NCI-H2107 treated with DMSO at 0.1 percent for 48 hours (cell line): ENCODE results near the gene BSN.
"Not testable (repeated sequence)": the region's sequence is repeated elsewhere in the genome, so short reads cannot be mapped to it uniquely, and the experiment has no call there.

ENCODE experiments used
- DNase-seq: peaks from one replicate; lab custom pipeline; 2025; ENCODE audit not compliant: unreplicated experiment; lab: John Stamatoyannopoulos, UW

Gene BSN

DNA sequence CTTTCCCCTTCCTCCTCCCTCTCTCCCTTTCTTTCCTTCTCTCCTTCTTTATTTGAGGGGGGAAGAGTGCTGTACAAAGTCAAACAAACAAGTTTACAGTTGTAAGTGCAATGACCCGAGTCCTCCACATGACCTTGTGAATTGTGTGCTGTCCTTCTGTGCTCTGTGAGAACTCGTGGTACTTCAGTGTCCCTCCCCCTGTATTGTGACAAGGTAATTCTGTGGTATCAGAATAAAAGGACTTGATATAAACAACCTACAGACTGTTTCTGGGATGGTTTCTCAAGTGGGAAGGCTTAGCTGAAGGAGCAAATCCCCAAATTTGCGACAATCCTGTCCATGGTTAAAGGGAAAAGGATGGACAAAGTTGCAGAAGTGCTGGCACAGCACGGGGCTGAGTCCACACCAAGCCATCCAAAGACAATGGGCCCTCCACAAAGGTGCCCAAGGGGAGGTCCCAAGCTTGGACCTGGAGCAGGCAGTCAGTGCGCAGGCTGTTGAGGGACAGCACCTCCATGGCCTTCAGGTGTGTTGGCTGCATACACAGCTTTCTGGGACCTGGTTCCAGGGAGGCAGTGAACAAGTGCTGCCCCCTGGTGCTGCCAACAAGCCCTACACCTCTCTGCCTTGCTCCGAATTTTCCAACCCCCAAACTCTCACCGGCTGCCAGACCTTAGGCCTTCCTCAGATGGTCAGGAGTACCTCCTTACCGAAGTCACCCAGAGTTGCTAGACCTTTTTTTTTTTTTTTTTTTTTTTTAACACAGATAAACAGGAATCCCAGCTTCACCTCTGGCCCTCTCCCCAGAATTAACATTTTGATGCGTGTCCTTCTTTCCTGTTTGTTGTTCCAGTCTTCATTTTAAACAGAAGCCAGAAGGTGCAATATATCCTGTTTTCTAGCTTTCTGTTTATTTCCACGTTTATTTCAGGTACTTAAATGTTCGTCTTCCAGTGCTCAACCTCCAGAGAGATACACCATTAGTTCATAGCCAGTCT, 117.3 kb downstream of the BSN start:
- no peak for DNase-seq

DNA sequence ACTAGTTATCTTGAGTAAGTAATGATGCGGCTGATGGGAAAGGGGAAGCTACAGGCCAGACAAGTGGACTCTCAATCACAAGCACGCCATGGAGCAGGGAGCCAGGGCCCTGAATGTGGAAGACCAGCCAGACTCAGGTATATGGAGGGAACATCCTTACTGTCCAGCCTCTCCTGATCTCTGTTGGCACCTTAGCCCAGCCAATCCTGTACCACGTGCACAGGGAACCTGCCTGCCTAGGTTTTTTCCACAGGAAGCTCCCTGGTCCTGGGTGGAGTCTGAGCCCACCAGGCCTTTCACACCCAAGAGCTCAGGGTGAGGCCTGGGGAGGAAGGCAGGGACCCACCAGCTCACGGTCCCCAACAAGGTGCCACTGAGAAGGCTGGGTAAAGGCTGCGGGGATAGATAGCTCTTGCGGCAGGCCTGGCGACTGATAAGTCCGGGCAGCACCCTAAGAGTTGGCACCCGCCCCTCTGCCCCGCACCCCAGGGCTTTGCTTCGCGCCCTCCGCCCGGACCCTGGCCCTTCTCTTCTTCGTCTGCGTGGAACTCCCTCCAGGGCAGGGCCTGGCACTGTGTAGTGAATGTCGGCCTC, 118.9 kb downstream of the BSN start:
- DNase-seq, result no peak

DNA sequence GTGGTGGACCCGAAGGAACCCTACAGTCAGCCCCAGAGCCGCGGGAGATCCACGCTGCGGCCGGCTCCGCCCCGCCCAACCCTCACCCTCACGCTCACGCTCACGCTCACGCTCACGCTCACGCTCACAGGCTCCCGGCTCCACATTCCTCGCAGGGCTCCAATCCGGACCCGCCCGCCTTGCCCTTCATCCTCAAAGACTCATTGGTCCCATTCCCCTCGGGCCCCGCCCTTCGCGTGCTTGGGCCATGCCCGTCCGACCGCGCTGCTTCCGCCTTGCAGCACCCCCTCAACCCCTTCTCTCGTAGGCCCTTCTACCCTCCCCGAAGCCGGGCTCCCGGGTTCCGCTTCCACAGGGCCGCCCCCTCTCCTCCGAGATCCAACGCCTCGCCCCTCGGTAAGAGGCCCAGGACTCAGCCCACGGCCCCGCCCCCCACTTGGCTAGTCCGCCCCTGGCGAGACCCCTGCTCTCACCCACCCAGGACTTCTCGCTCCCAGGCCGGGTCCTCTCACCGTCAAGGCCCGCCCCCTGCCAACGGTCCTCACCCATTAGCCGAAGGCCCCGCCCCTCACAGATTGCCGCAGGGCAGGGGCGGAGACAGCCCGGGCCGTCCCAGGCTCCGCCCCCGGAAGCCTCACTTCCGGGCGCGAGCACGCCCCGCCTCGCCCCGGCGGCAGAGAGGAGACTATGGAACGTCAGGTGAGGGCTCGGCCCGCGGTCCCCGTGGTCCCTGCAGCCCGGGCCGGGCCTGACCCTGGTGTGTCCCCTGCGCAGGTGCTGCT, 119.6 kb downstream of the BSN start, which contains the start of gene APEH:
Gene APEH (plus strand): TSS at position 637 of the 782 bp plus-strand sequence. CDS start 51 bp downstream, at position 688.
- no peak for DNase-seq

DNA sequence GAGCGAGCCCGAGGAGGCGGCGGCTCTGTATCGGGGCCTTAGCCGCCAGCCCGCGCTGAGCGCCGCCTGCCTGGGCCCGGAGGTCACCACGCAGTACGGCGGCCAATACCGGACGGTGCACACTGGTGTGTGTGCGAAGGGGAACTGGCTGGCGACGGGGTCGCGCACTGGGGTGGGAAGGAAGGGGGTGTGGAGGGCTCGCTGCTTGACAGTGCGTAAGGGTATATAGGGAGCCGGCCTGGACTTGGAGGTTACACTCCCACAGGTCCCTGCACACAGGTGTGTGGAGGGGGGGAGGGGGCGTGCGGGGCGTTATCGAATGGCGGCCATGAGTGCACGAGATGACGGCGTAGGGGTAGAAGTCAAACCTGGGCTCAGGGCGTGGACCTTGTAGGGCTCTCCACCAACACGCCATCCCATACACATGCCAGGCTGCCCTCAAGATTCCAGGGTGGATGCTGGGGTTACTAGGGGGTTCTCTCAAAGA, 120.3 kb downstream of the BSN start:
- no peak for DNase-seq

DNA sequence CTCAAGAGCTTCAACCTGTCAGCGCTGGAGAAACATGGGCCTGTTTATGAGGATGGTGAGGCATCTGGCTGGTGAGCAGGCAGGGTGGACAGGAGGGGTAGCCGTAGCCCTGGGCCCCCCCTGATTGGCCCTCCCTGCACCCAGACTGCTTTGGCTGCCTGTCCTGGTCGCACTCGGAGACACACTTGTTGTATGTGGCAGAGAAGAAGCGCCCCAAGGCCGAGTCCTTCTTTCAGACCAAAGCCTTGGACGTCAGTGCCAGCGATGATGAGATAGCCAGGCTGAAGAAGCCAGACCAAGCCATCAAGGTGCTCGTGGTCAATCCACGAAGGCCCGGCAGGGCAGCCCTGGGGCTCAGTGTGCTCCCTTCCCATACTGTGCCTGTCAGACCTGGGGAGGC, 121.6 kb downstream of the BSN start:
- no peak for DNase-seq

DNA sequence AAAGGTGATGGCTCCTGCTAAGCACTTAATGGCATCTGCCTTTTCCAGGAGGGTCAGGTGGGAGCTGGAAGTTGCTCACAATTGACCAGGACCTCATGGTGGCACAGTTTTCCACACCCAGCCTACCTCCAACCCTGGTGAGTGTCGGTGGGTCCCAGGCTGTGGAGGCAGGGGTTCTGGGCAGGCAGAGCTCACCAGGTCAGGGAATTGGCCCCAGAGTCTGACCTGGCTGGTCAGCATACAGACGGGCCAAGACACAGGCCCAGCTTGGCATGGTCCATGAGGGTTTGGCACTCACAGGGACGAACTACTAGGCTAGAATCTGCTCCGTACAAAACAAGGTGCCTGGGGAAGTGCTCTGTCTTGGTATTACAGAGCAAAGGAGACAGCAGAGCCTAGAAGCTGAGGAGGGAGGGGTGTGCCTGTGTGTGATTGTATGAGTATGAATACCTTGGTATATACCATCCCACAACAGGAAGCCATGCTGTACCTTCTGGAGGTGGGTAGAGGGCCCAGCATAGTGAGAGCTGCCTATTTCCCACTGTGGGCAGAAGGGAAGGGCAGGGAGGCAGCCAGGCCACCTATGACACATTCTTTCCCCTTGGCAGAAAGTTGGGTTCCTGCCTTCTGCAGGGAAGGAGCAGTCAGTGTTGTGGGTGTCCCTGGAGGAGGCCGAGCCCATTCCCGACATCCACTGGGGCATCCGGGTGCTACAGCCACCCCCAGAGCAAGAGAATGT, 126.4 kb downstream of the BSN start:
- no peak for DNase-seq

DNA sequence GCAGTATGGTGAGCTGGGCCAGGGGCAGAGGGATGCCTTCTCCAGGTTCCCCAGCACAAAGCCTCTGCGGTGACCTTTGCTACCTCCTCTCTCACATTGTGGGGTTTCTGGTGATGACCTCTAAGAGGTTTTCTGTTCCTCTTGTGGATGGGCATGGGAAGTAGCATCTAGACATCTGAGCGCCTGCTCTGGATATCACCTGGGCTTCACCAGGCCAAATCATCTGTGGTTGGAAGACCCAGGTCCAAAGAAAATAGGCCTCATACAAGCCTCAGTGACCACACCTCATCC, 126.9 kb downstream of the BSN start:
- no peak for DNase-seq

DNA sequence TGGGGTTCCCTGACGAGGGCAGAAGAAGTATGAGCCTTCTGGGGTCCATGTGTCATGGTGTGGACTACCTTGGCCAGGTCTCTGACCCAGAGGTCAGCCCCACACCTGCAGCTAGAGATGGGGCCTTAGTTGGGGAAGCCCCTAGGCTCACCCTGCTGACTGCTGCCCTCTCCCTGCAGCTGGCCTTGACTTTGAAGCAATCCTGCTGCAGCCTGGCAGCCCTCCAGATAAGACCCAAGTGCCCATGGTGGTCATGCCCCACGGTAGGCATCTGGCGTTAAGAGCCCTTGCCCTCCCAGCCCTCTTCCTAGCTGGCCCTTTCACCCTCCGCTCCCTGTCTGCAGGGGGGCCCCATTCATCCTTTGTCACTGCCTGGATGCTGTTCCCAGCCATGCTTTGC, 127.3 kb downstream of the BSN start:
- DNase-seq, result no peak

DNA sequence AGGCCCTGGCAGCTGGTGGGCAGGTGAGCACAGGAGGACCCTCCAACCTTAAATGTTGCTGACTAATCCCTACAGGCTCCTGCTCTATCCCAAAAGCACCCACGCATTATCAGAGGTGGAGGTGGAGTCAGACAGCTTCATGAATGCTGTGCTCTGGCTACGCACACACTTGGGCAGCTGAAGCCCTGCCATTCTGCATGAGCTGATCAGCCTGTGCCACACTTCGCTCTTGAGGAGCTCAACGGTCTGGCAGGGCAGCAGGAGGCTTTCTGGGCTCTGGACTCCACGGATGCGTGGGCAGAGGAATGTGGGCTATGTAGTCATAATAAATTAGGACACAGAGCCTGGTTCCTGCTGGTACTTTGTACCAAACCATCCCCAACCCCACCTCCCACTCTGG, 128.9 kb downstream of the BSN start:
- no peak for DNase-seq

DNA sequence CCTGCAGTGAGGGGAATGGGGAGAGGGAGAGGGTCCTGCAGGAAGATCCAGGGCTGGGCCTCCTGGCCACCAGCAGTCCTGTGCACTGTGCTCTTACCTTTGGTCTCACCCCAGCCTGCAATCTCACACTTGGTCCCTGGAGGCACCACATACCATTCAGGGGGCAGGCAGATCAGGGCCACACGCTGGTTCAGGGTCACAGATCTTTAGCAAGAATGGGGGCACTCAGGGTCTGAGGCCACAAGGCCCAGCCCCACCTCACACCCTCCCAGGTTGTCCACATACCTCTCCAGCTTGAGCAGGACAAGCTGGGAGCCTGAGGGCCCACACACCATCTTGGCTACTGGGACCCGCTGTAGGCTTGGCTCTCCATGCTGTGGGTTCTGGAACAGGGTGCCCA, 130.2 kb downstream of the BSN start:
- DNase-seq, result not testable (repeated sequence)

DNA sequence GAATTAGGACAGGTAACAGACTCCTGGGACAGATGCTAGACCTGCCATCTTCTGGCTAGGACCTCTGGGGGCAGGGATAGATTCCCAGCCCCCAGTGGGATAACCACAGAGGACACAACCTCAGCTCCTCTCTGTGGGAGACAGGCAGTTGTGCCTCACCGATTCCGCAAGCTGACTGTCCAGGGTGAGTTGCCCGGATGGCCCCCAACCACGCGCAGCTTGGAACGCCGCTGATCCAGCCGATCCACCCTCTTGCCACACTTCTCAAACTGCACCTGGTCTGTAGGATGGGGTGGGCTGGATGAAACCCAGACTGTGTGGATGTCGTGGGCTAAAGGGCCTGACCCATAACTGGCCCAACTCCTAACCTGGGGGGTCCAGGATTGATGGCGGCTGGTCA, 130.8 kb downstream of the BSN start:
- not testable (repeated sequence) for DNase-seq

DNA sequence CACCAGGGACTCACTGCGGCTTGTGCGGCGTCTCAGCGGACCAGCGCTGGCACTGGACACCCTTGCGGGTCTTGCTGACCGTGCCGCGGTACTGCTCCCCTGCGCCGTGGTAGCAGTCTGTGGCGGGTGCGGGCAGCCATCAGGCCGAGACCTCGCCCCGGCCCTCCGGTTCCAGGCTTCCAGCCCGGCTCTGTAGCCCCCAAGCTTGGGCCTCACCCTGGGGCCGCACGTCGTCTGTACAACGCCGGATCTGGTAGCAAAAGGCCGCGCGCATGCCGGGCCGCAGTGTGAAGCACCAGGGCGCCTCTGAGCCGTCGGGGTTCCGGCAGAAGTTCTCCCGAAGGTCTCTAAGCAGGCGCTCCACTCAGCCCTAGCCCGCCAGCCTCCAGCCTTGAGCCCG, 131.6 kb downstream of the BSN start:
- DNase-seq, result not testable (repeated sequence)

DNA sequence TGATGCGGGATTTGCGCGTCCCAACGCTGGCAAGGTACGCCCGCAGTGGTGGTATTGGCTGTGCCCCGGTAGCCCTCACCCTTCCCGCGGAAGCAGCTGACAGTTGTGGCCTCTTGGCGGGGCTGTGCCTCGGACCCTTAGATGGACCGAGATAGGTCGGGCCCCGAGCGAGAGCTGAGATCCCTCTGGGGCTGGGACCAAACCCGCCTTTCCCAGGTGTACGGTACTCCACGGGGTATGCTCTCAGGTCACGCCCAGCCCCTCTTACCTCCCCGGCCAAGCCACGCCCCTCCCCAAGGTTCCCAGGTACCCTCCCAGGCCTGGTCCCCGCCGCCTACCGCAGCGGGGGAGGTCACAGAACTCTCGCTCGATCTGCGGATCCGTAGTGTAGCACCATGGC, 132.1 kb downstream of the BSN start:
- DNase-seq, result not testable (repeated sequence)

DNA sequence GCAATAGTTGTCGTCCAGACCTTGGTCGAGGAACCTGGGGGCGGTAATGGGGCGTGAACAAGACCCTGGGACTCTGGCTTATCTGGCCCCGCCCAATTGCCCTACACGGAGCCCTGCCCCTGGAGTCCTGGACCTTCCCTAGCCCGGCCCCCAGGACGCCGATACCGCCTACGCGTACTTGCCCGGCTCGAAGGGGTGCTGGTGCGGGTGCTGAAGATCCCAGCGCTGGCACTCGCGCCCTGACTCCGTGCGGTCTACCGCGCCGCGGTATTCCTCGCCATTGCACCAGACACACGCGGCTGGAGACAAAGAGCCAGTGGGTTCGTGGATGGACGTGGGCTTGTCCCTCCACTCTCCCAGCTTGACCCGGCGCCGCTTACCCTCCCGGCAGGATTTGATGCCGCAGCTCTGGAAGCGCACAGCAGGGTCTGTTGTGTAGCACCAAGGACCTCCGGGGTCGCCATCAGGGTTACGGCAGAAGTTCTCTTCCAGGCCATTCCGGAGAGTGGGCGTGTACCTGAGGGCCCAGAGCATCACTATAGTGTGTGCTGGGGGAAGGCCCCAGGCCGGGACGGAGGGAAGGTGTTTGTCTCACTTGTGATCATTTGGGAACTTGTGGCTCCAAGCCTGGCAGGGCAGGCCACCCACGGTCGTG, 132.6 kb downstream of the BSN start:
- DNase-seq, result not testable (repeated sequence)

DNA sequence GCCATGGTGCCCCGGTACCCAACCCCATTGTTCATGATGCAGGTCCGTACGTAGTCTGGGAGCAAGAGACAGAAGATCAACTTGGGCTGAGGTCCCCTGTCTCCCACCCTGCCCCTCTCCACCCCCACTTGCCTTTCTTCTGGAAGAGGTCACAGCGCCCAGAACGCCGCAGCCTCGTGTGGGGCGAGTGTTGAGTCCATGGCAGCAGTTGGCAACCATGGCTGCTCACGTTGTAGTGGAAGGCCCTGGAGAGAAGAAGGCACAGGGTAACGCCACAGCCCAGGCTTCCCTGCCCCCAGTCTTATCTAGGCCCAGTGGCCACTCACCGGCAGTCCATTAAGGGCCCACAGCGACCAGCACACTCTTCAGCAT, 133.1 kb downstream of the BSN start:
- not testable (repeated sequence) for DNase-seq

DNA sequence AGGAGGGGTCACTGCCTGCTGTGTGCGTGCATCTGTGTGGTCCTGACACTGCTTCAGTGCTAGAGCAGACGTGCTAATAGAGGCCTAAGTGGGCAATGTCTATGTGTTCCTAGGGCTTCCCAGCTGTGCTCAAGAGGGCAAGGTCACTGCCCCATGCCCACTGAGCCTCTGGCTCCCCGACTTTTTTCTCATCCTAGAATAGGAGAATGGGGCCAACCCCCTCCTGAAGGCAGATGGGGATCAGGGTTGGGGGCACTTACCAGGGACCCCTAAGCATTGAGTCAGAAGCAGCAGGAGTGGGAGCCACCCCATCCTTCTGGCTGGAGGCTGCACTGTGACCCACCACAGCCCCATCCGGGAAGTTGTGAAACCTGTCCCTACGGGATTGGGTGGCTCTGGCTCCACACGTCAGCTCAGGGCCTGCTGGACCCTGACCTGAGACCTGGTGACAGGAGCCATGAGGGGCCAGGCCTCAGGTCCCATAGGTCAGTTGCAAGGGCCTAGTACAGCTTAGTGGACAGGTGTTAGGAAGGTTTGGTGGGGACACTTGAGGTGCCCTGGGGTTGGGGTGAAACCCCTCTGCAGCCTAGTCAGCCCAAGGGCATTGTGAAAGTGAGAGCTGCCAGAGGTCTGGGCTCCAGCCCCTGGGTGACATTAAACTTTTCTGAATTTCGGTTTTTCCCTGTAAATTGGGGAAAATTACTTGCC, 134.2 kb downstream of the BSN start:
- DNase-seq, result not testable (repeated sequence)

DNA sequence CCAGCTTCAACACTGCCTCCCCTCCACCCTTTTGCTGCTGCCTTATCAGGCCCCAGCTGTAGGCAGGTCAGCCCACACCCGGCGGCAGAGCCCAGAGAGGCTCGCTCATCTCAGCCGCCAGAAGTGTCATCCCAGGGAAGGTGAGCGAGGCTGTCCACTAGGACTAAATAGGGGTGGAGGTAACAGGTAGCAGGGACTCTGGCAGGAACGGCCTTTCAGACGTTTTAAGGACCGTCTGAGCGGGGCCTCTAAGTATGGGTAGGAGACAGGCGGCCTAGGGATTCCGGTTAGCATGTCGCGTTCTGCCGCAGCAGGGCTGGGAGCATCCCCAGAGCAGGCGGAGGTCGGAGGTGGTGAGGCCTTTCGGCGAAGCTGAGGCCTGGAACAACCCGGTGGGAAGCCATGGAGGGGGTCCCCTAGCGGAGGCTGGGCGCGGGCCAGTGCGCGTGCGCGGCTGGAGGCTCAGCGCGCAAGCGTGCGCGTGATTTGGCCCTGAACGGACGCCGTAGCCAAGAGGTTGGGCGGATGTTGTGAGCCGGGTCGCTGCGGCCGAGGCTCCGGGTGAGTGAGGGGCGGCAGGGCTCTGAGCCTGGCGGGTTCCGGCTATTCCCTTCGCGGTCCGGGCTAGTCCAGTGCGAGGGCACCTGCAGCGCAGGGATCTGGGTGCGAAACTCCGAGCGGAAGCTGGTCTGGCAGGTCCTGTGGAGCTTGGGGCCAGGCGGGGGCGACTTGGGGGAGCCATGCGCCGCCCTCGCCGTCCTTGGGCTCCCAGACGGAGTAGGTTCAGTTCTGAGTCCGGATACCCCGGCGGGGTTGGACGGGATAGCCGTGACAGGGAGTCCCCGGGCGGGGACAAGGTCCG, 135.0 kb downstream of the BSN start, which contains the start of the genes MST1 and RNF123:
Gene MST1 (minus strand): TSS at position 429 of the 862 bp plus-strand sequence. CDS start 783 bp downstream, outside the sequence.
Gene RNF123 (plus strand): TSS at position 512 of the 862 bp plus-strand sequence. CDS start 1,609 bp downstream, outside the sequence.
- DNase-seq, result no peak

DNA sequence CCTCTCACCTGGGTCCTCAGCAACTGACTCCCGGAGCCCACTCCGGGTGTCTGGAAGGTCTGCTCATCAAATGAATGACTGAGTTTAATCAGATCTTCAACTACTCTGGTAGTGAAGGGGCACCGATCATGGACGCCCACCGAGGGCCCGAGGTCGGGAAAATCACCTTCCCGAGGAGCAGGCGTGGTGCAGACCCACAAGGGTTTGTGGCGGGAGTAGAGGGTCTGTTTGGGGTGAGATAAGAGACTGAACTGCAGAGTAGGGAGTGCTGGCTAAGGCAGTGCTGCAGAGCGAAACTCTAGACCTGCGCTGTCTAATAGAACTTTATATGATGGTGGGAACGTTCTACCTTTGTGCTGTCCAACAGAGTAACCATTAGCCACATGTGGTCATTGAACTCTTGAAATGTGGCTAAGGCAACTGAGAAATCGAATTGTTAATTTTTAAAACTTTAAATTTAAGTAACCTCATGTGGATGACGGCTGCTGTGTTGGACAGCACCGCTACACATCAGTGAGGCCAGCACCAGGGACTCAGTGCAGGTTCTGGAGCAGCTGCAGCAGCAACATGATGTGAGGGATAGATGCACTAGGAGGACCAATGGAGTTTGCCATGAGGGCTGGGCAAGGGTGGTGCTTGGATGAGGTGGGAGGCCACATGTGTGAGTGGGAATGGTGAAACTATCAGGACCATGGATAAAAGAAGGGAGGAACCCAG, 135.8 kb downstream of the BSN start:
- not testable (repeated sequence) for DNase-seq
